ENCODE results near the gene PAN3. TPM values are rescaled to one million over a fixed set of nuclear protein-coding genes. Genes with fewer than 3 reads are reported as not detected.

Gene PAN3
- total and polyA plus RNA-seq, 2 of the 8 experiments (the other 6 are each of a cell fraction or from before 2014, with no cell fraction given), result 12.7 to 39.3 TPM

DNA sequence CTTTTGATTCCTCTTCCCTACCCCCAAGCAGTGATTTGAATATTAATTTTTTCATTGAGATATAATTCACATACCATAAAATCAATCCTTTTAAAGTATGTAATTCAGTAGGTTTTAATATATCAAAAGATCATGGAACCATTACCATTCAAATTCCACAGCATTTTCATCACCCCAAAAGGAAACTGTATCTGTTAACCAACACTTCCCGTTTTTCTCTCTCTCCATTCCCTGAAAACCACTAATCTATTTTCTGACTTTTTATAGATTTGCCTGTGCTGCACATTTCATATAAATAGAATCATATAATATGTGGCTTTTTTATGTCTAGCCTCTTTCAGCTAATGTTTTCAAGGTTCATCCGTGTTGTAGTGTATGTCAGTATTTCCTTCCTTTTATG is 107.1 kb downstream of the PAN3 start:
- WGBS, 2 experiments (ENCODE audit: extremely low coverage in 1 of 2, insufficient coverage in 1 of 2, insufficient read length in 1 of 2, insufficient replicate concordance in 2 of 2, low coverage in 1 of 2, low lambda C conversion rate in 2 of 2, missing lambda C conversion rate in 1 of 2), result 83% methylated on average over 2 of the region's 2 CpGs; no CpG with 5 or more reads in 1 of the 2 experiments
- no peaks in the 10 kb centered on the region for H3K27me3 ChIP-seq (replicated peaks in 1 of 4; ENCODE audit: control insufficient read depth in 3 of 4, extremely low read depth in 1 of 4, insufficient read depth in 3 of 4, low read length in 3 of 4)
- no peaks in the 10 kb centered on the region for H3K9me3 ChIP-seq (ENCODE audit: insufficient read depth in 2 of 2, low read depth in 1 of 2, low read length in 1 of 2)
- no peaks in the 10 kb centered on the region for H3K23me2 ChIP-seq (ENCODE audit: low read depth, low read length)
- H4K5ac ChIP-seq (ENCODE audit: insufficient read length, low read depth, low read length), result no peak overlapping the region
- H3K4me1 ChIP-seq (replicated peaks in 1 of 4; ENCODE audit: control insufficient read depth in 3 of 4, insufficient read depth in 4 of 4, low read length in 3 of 4), result no peaks in the 10 kb centered on the region
- H4K20me1 ChIP-seq (replicated peaks in 1 of 2; ENCODE audit: control insufficient read depth in 1 of 2, insufficient read depth in 2 of 2, low read length in 2 of 2), result no peaks in the 10 kb centered on the region
- no peak overlapping the region for H2BK15ac ChIP-seq (ENCODE audit: low read length)
- no peak overlapping the region for H4K91ac ChIP-seq (replicated peaks; ENCODE audit: insufficient read length, low read length)
- H3K9ac ChIP-seq (replicated peaks in 1 of 4; ENCODE audit: extremely low read depth in 1 of 4, low read depth in 3 of 4, low read length in 3 of 4), result no peak overlapping the region
- no peak overlapping the region for H2BK12ac ChIP-seq (ENCODE audit: low read depth, low read length)
- peaks cover 2% of the 10 kb centered on the region; the same call in 1 of the 2 replicates for H3K79me1 ChIP-seq (ENCODE audit: low read depth, low read length)
- no peak overlapping the region for H2BK5ac ChIP-seq (ENCODE audit: low read depth, low read length)
- no peak overlapping the region for H3K56ac ChIP-seq (replicated peaks; ENCODE audit: insufficient read length, low read depth, low read length)
- no peak overlapping the region for H2AFZ ChIP-seq (ENCODE audit: low read length)
- H2BK20ac ChIP-seq (ENCODE audit: low read length), result no peak overlapping the region
- FAIRE-seq (no peak), DNase-seq (ENCODE audit: low read depth in 1 of 2, low spot score in 2 of 2) (no peak)
- H3K14ac ChIP-seq (ENCODE audit: insufficient read length), result no peak overlapping the region
- peaks cover 0 to 9% (median 3%) of the 10 kb centered on the region in 4 experiments; a peak in 4 of 8 replicates for H3K36me3 ChIP-seq (ENCODE audit: control insufficient read depth in 2 of 4, insufficient read depth in 4 of 4, low read length in 3 of 4)
- no peak overlapping the region for H3K4me3 ChIP-seq (ENCODE audit: extremely low read depth in 1 of 4, insufficient read depth in 2 of 4, low read depth in 3 of 4, low read length in 4 of 4)
- H3K18ac ChIP-seq (ENCODE audit: extremely low read depth, low read length), result no peak overlapping the region
- no peak overlapping the region for H2AK5ac ChIP-seq (ENCODE audit: low read depth, low read length)
- POLR2A ChIA-PET (ENCODE audit: partially characterized antibody), result no interaction called here
- H3K4ac ChIP-seq (replicated peaks; ENCODE audit: insufficient read length, low read depth, low read length), result no peak overlapping the region
- CTCF ChIA-PET (ENCODE audit: partially characterized antibody), result no interaction called here
- no peak overlapping the region for H4K8ac ChIP-seq (ENCODE audit: extremely low read depth, insufficient read depth, low read length)
- no peak overlapping the region for H3K4me2 ChIP-seq (ENCODE audit: insufficient read depth in 1 of 2, low read depth in 2 of 2, low read length in 2 of 2)
- H3K23ac ChIP-seq (ENCODE audit: insufficient read length), result no peak overlapping the region
- H3K79me2 ChIP-seq (ENCODE audit: control insufficient read depth in 1 of 2, insufficient read depth in 2 of 2, low read length in 2 of 2), result peaks cover 0 to 25% of the 10 kb centered on the region in 2 experiments; a peak in 2 of 4 replicates
- no peak overlapping the region for H3K27ac ChIP-seq (ENCODE audit: low read depth, low read length)
- no peak overlapping the region for H2BK120ac ChIP-seq (replicated peaks; ENCODE audit: low read depth, low read length)
- no peak for TF ChIP-seq CBX8 (IDR thresholded peaks at IDR 0.05; ENCODE audit: borderline replicate concordance, low read depth, low read length)
